Stimulated activated CD8-positive, alpha-beta memory T cell treated with anti-CD3 and anti-CD28 coated beads, Interleukin-2, amount 100 ng/mL, for 1 hour (primary cell): ENCODE data around the gene ST6GALNAC3.
"Not testable (repeated sequence)": the region's sequence is repeated elsewhere in the genome, so short reads cannot be mapped to it uniquely, and the experiment has no call there.

Source experiments
- DNase-seq, 2 donors: peaks; one replicate each; pipeline ENCODE4 v3.0.0-alpha.2; 2020; ENCODE audit warnings: low read depth in 2 of 2

Gene ST6GALNAC3

GRCh38 chr1:76640092-76640491 is 565.5 kb downstream of the ST6GALNAC3 start:
- DNase-seq: no peak

DNA sequence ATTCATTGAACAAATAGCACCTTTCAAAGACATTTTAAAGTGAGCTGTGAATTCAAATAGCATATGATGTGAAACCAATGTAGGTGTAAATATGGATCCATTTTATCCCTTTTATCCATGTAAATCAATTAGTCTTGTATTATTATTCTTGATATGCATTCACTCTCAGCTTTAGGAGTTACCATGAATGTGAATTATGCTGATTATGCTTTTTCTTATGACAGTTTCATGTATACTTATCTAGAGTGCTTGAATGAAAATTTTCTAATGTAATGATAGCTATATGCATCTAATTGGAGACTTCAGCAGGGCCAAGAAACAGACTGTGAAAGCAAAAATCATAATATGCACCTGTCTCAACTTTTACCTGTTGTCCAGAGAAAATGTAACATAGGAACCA is 566.2 kb downstream of the ST6GALNAC3 start:
- DNase-seq: no peak

- no peak for DNase-seq
Measured at GRCh38 chr1:76644139-76644538, 569.6 kb downstream of the ST6GALNAC3 start.

- DNase-seq: not testable (repeated sequence)
Measured at GRCh38 chr1:76652860-76653259, 578.3 kb downstream of the ST6GALNAC3 start.

DNA sequence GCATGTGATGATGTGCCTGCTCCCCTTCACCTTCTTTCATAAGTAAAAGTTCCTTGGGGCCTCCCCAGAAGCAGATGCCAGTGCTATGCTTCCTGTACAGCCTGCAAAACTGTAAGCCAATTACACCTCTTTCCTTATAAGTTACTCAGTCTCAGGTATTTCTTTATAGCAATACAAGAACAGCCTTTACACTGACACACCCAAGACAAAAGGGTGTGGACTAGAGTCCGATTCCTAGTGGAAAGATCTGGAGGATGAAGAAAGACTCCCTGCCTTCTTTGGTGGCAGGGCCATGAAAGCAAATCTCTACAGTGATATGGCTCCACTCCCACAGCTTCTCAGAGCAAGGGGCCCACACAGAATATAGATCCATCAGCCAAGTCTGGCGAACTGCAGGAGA is 583.1 kb downstream of the ST6GALNAC3 start:
- DNase-seq: no peak

- DNase-seq: no peak
Measured at GRCh38 chr1:76659171-76659940, 584.8 kb downstream of the ST6GALNAC3 start.

DNA sequence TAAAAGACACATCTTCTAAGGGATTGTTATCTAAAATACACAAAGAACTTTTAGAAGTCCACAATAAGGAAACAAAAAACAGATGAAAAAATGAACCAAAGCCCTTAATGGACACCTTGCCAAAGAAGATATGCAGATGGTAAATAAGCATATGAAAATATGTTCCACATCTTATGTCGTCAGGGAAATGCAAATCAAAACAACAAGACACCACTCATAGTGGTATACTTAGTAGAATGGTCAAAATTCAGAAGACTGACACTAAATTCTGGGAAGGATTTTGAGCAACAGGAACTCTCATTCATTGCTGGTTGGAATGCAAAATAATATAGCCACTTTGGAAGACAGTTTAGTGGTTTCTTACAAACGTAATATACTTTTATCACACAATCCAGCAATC is 587.0 kb downstream of the ST6GALNAC3 start:
- no peak for DNase-seq

- DNase-seq: no peak
Measured at GRCh38 chr1:76666499-76666898, 592.0 kb downstream of the ST6GALNAC3 start.

GRCh38 chr1:76668046-76668445 is 593.5 kb downstream of the ST6GALNAC3 start:
- no peak for DNase-seq

GRCh38 chr1:76669131-76669530 is 594.6 kb downstream of the ST6GALNAC3 start:
- DNase-seq: no peak

DNA sequence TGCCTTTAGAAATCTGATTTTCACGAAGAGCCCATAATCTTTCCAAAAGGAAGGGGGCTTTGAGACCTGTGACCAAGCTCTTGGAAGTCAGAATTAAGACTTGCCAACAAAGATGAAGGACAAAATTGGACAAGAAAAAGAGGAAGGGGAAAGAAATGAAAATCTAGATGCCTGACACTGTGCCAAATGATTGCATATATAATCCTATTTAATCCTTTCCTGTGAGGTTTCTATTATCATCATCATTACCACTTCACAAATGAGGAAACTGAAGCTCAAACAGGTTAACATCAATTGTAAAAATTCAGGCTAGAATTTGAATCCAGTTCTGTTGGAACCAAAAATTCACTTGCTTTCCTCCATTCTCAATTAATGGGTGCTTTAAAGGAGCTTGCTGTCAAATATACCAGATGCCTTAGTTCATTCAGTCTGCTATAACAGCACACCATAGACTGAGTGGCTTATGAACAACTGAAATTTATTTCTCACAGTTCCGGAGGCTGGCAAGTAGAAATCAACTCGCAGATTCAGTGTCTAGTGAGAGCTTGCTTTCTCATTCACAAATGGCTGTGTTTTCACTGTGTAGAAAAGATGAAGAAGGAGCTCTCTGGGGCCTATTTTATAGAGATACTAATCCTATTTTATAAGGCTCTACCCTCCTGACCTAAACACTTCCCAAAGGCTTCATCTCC is 595.2 kb downstream of the ST6GALNAC3 start:
- DNase-seq: no peak

- DNase-seq: no peak
Measured at GRCh38 chr1:76674689-76675210, 600.2 kb downstream of the ST6GALNAC3 start.

DNA sequence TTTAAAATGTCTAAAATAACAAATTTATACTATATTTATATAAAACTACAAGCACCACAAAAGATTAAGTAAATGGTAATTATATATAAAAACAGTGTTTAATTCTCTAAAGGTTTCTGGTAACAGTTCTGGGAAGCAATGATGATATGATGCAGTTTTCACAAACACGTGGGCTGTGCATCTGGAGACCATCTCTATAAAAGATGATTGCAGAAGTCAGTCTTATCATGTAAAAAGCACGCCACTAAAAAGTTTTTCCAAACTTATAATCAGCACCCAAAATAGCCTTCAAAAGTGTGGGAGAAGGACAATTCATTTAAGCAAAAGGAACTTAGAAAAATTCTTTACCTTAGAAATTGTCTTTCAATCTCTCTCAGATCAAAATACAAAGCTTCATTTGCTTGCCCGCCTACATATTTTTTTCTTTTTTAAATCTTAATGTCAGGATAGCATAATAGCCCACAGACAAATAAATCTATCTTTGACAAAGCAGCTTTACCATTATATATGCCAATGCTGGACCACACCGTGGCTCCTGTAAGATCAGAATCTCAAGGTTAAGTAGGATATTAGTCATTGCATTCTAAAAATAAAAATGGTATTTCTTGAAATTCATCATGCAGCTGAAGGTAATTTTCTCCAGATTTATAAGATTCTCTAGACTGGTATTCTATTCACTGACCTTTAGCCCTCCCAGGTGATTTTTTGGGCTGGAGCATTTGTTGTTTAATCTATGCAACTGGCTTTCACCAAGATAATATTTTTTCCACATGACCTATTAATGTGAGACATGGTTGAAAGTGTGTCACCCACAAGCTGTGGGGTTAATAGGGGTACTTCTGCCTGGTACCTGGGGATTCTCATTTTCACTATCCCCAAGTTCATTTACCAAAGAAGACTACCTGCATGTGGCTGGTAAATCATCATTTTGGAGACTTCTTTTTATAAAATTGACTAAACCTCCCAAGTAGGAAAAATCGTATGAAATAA is 603.2 kb downstream of the ST6GALNAC3 start:
- DNase-seq: no peak

DNA sequence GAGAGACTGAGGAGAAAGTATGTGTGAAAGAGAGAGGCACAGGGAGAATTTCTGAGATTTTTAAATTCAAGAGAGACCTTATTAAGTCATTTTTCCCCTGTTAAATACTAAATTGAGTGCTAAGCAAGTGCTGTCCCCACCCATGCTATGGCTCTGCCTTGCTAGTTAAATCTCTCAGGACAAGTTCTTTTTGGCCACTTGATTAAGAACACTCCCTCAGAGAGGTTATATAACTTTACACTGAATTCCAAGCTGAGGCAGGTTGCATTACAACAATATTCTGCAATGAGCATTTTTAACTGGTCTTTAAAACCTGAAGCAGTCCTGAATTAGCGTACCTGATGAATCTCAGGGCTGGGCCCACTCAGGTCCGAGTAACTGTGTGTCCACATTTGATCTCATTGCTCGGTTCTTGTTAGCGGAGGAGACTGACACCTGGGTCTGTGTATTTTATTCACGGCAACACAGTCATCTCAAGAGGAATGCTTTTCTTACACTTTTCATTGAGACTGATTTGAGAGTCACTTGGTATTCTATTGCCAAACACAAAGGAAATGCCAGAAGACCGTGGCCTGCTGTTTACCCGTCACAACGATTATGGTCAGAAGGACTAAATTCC is 605.1 kb downstream of the ST6GALNAC3 start:
- DNase-seq: no peak

GRCh38 chr1:76680651-76681050 is 606.1 kb downstream of the ST6GALNAC3 start:
- no peak for DNase-seq

GRCh38 chr1:76682138-76682537 is 607.6 kb downstream of the ST6GALNAC3 start:
- no peak for DNase-seq
